ENCODE data around the gene RAP1GDS1. TPM values are rescaled to one million over a fixed set of nuclear protein-coding genes. Genes with fewer than 3 reads are reported as not detected.
"Not testable (repeated sequence)": the region's sequence is repeated elsewhere in the genome, so short reads cannot be mapped to it uniquely, and the experiment has no call there.

RAP1GDS1 gene
- total RNA-seq, 2 experiments from 2014 or later, result 41.4 to 50.5 TPM

DNA sequence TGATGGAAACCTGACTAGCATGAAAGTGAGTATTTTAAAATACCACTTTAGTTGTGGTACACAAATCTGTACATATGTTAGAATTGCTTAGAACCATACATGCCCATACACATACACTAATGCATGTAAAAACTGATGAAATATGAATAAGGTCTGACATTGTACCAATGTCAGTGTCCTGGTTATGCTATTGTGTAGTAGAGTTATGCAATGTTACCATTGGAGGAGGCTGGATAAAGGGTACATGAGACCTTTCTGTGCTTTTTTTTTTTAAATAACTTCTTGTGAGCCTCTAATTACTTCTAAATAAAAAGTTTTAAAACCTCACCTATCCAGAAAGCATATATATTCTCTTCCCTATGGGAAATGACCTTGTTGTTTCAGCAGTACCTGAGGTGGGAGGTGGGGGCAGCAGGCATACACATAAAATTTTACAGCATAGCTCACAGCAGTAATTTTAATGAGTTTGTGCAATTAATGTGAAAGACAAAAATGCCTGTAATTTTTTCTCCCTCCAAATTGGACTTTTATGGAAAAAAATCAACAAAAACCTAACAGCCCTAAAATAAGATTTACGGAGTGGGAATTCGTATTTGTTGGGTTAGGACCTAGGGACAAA is 97.6 kb downstream of the RAP1GDS1 start:
- intact Hi-C loops (cut with DNase I, micrococcal nuclease), result no loop called here
- Mint-ChIP-seq H3K36me3 (ENCODE audit: low read depth) (peaks cover 25% of the 10 kb centered on the region), H3K27me3 (no peaks in the 10 kb centered on the region), H3K27ac (no peak overlapping the region), H3K9me3 (ENCODE audit: low read depth) (peaks cover 5% of the 10 kb centered on the region), H3K4me3 (no peak overlapping the region), H3K4me1 (peaks cover 7% of the 10 kb centered on the region)
- ChIA-PET CTCF (no interaction called here), POLR2A (no interaction called here)
- DNase-seq (no peak), ATAC-seq (no peak)

- Mint-ChIP-seq H3K4me3 (no peak overlapping the region), H3K36me3 (ENCODE audit: low read depth) (peaks cover 34% of the 10 kb centered on the region), H3K9me3 (ENCODE audit: low read depth) (peaks cover 6% of the 10 kb centered on the region), H3K27me3 (no peaks in the 10 kb centered on the region), H3K27ac (no peak overlapping the region), H3K4me1 (peaks cover 7% of the 10 kb centered on the region)
- ATAC-seq (no peak), DNase-seq (no peak)
- POLR2A ChIA-PET, result no interaction called here
- CTCF ChIA-PET, result no interaction called here
- intact Hi-C loops (cut with DNase I, micrococcal nuclease), result no loop called here
These were observed 98.5 kb downstream of the RAP1GDS1 start for GRCh38 chr4:98359646-98360045.

DNA sequence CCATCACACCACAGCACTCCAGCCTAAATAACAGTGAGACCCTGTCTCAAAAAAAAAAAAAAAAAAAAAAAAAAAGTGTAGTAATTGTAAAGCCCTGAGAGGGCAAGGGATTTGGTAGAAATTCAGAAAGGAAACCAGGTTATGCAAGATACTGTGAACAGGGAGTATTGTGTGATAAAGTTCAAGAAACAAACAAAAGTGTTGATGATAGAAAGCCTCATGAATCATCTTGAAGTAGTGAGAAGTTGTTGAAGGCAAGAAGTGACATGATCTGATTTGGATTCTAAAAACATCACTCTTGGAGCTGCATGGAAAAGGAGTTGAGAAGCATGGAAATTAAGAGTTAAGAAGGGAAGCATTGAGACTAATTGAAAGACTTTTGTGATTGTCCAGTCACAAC is 102.2 kb downstream of the RAP1GDS1 start:
- Mint-ChIP-seq H3K4me3 (no peak overlapping the region), H3K27ac (no peak overlapping the region), H3K9me3 (ENCODE audit: low read depth) (peaks cover 22% of the 10 kb centered on the region), H3K36me3 (ENCODE audit: low read depth) (peaks cover 59% of the 10 kb centered on the region), H3K4me1 (peaks cover 7% of the 10 kb centered on the region), H3K27me3 (no peaks in the 10 kb centered on the region)
- ATAC-seq, result no peak
- ChIA-PET POLR2A (no interaction called here), CTCF (interaction anchor here (0.5 to 1.2 kb wide), 3 partner anchors 10 to 462 kb away, joined by 3 to 4 read pairs (median 3); no protein-coding TSS in a partner anchor)
- no peak for DNase-seq
- intact Hi-C loops (cut with DNase I, micrococcal nuclease), result no loop called here

DNA sequence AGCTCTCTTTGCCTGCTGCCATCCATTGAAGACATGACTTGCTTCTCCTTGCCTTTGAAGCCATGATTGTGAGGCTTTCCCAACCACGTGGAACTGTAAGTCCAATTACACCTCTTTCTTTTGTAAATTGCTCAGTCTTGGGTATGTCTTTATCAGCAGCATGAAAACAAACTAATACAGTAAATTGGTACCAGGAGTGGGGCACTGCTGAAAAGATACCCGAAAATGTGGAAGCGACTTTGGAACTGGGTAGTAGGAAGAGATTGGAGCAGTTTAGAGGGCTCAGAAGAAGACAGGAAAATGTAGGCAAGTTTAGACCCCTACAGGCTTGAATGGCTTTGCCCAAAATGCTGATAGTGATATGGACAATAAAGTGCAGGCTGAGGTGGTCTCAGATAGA is 105.1 kb downstream of the RAP1GDS1 start:
- POLR2A ChIA-PET; H3K4me3 Mint-ChIP-seq; ATAC-seq; H3K4me1 Mint-ChIP-seq; intact Hi-C loops (cut with DNase I, micrococcal nuclease); H3K27me3 Mint-ChIP-seq; DNase-seq; H3K27ac Mint-ChIP-seq; CTCF ChIA-PET: not testable (repeated sequence)
- H3K9me3 Mint-ChIP-seq (ENCODE audit: low read depth), result peaks cover 27% of the 10 kb centered on the region
- H3K36me3 Mint-ChIP-seq (ENCODE audit: low read depth), result peaks cover 70% of the 10 kb centered on the region

GRCh38 chr4:98368000-98368399 is 106.8 kb downstream of the RAP1GDS1 start:
- intact Hi-C loops (cut with DNase I, micrococcal nuclease), result not testable (repeated sequence)

GRCh38 chr4:98369322-98369721 is 108.1 kb downstream of the RAP1GDS1 start:
- DNase-seq, result no peak
- H3K27me3 Mint-ChIP-seq, result no peaks in the 10 kb centered on the region
- ChIA-PET CTCF (no interaction called here), POLR2A (no interaction called here)
- intact Hi-C loops (cut with DNase I, micrococcal nuclease), result no loop called here
- H3K4me1 Mint-ChIP-seq, result no peaks in the 10 kb centered on the region
- no peak overlapping the region for H3K27ac Mint-ChIP-seq
- no peak for ATAC-seq
- peaks cover 21% of the 10 kb centered on the region for H3K9me3 Mint-ChIP-seq (ENCODE audit: low read depth)
- no peak overlapping the region for H3K4me3 Mint-ChIP-seq
- H3K36me3 Mint-ChIP-seq (ENCODE audit: low read depth), result peaks cover 62% of the 10 kb centered on the region

More at GRCh38 chr4:98368000-98368399, 106.8 kb downstream of the RAP1GDS1 start:
- H3K27me3 Mint-ChIP-seq, DNase-seq, H3K4me1 Mint-ChIP-seq, POLR2A ChIA-PET, ATAC-seq, CTCF ChIA-PET, H3K27ac Mint-ChIP-seq, H3K4me3 Mint-ChIP-seq: not testable (repeated sequence)
- H3K36me3 Mint-ChIP-seq (ENCODE audit: low read depth), result peaks cover 64% of the 10 kb centered on the region
- peaks cover 25% of the 10 kb centered on the region for H3K9me3 Mint-ChIP-seq (ENCODE audit: low read depth)

- POLR2A ChIA-PET, result no interaction called here
- no peak for DNase-seq
- Mint-ChIP-seq H3K9me3 (ENCODE audit: low read depth) (peaks cover 2% of the 10 kb centered on the region), H3K4me1 (peaks cover 11% of the 10 kb centered on the region), H3K4me3 (no peak overlapping the region), H3K27ac (no peak overlapping the region), H3K36me3 (ENCODE audit: low read depth) (peaks cover 25% of the 10 kb centered on the region), H3K27me3 (no peaks in the 10 kb centered on the region)
- intact Hi-C loops (cut with DNase I, micrococcal nuclease), result loop anchor here in 1 of 2 experiments (5.0 kb wide), 1 partner anchor 112 kb away; the partner anchor contains the start of gene RAP1GDS1
- CTCF ChIA-PET, result interaction anchor here (0.6 kb wide), 1 partner anchor 477 kb away, joined by 4 read pairs; no protein-coding TSS in a partner anchor
- no peak for ATAC-seq
These were observed 113.5 kb downstream of the RAP1GDS1 start for GRCh38 chr4:98374643-98375042.

- CTCF ChIA-PET, result interaction anchor here (0.6 to 1.1 kb wide), 2 partner anchors 20 to 652 kb away, joined by 3 read pairs; no protein-coding TSS in a partner anchor
- DNase-seq, result no peak
- POLR2A ChIA-PET, result no interaction called here
- ATAC-seq, result peak; percentile 86
- peaks cover 11% of the 10 kb centered on the region for H3K4me1 Mint-ChIP-seq
- H3K27me3 Mint-ChIP-seq, result no peaks in the 10 kb centered on the region
- no peaks in the 10 kb centered on the region for H3K9me3 Mint-ChIP-seq (ENCODE audit: low read depth)
- peaks cover 24% of the 10 kb centered on the region for H3K36me3 Mint-ChIP-seq (ENCODE audit: low read depth)
- H3K4me3 Mint-ChIP-seq, result no peak overlapping the region
- no peak overlapping the region for H3K27ac Mint-ChIP-seq
- intact Hi-C loops (cut with DNase I, micrococcal nuclease), result loop anchor here in 1 of 2 experiments (5.0 kb wide), 1 partner anchor 115 kb away; the partner anchor contains the start of gene RAP1GDS1
These were observed 116.4 kb downstream of the RAP1GDS1 start for GRCh38 chr4:98377559-98377958.

DNA sequence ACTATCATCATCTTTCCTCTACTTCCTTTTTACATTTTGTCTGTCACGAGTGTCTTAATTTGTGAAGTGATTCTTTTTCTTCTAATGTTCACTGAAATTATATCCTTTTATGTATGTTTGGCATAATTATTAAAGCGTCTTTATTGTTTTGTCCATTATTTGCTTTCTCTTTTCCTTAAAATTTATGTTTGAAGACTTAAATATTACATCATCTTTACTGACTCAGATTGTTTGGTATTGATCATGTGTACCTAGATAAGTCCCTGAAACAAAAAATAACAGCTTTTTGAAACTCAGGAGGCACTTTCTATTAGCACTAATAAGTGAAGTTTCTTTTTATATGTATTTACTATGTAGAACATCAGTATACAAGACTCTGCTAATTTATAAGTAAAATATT is 120.1 kb downstream of the RAP1GDS1 start:
- Mint-ChIP-seq H3K4me1 (peaks cover 9% of the 10 kb centered on the region), H3K27me3 (no peaks in the 10 kb centered on the region), H3K27ac (no peak overlapping the region), H3K9me3 (ENCODE audit: low read depth) (no peaks in the 10 kb centered on the region), H3K36me3 (ENCODE audit: low read depth) (peaks cover 8% of the 10 kb centered on the region), H3K4me3 (no peak overlapping the region)
- ChIA-PET POLR2A (no interaction called here), CTCF (interaction anchor here (0.6 to 0.9 kb wide), 2 partner anchors 230 to 675 kb away, joined by 3 to 4 read pairs; no protein-coding TSS in a partner anchor)
- intact Hi-C loops (cut with DNase I, micrococcal nuclease), result no loop called here
- DNase-seq (no peak), ATAC-seq (no peak)

DNA sequence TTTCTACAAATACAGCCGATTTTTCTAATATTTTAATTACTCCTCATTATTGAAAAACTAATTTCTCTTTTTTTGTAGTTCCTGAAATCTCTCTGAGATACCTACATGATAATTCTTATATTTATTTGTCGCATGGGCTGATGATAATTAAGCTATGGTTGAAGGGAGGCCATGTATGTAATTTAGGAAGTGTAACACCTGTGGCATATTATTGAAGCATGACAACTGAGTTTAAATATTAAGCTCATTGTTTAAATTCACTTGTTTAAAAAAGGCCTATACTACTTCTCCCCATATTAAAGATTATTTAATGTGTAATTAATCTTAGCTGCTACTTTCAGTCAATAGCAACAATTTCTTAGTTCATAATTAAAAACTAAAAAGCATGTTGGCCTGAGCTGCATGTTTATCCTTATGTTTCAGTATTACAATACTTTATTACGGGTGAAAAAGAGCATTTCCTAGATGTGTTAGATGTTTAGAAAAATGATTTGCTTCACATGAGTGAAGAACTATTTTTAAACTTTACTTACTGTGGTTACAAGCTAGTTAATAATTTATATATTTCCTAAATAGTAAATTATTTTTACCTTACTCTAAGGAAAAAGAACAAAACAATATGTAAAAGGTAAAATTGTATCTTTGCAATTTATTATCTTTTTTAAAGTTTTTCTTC is 122.4 kb downstream of the RAP1GDS1 start:
- CTCF ChIA-PET, result interaction anchor here (1.2 kb wide), 1 partner anchor 59 kb away, joined by 3 read pairs; no protein-coding TSS in a partner anchor
- Mint-ChIP-seq H3K4me1 (no peaks in the 10 kb centered on the region), H3K27me3 (no peaks in the 10 kb centered on the region), H3K9me3 (ENCODE audit: low read depth) (no peaks in the 10 kb centered on the region), H3K36me3 (ENCODE audit: low read depth) (peaks cover 14% of the 10 kb centered on the region), H3K27ac (no peak overlapping the region), H3K4me3 (no peak overlapping the region)
- intact Hi-C loops (cut with DNase I, micrococcal nuclease), result no loop called here
- DNase-seq, result no peak
- no peak for ATAC-seq
- POLR2A ChIA-PET, result no interaction called here

DNA sequence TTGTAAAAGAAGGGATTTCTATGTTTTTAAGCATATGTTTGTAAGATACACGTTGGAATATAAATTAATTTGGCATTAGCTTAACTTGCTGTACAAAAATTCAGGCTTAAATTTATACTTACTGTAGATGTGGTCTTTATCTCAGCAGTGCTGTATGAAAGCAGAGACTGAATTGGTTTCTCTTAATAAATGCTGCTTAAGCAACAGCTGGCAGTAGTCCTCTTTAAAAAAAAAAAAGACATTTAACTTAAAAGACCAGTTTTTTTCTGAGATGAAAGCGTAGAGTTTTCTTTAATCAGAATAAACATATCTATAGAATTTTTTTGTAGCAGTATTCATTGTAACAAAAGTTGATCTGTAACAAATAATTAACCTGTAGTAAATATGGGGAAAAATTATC is 124.6 kb downstream of the RAP1GDS1 start:
- H3K36me3 Mint-ChIP-seq (ENCODE audit: low read depth), result peaks cover 11% of the 10 kb centered on the region
- H3K9me3 Mint-ChIP-seq (ENCODE audit: low read depth), result no peaks in the 10 kb centered on the region
- DNase-seq, result no peak
- H3K27me3 Mint-ChIP-seq, result no peaks in the 10 kb centered on the region
- intact Hi-C loops (cut with DNase I, micrococcal nuclease), result no loop called here
- POLR2A ChIA-PET, result no interaction called here
- no peak for ATAC-seq
- no peak overlapping the region for H3K27ac Mint-ChIP-seq
- no peaks in the 10 kb centered on the region for H3K4me1 Mint-ChIP-seq
- CTCF ChIA-PET, result no interaction called here
- no peak overlapping the region for H3K4me3 Mint-ChIP-seq
